ENCODE results near the gene SHISA6.

SHISA6 gene

GRCh38 chr17:11548398-11548797 lies 307.4 kb downstream of the SHISA6 start:
- no peak for DNase-seq

GRCh38 chr17:11550431-11550830 lies 309.4 kb downstream of the SHISA6 start:
- DNase-seq, result no peak

- DNase-seq, result no peak
Observed at GRCh38 chr17:11551442-11551841, 310.4 kb downstream of the SHISA6 start.

GRCh38 chr17:11553135-11553534 lies 312.1 kb downstream of the SHISA6 start:
- no peak for DNase-seq

GRCh38 chr17:11554042-11554441 lies 313.0 kb downstream of the SHISA6 start:
- DNase-seq, result no peak

- DNase-seq, result no peak
Observed at GRCh38 chr17:11554542-11554941, 313.5 kb downstream of the SHISA6 start.

GRCh38 chr17:11555530-11555929 lies 314.5 kb downstream of the SHISA6 start:
- DNase-seq, result no peak

GRCh38 chr17:11557727-11558452 lies 316.9 kb downstream of the SHISA6 start:
- DNase-seq, result no peak

- no peak for DNase-seq
Observed at GRCh38 chr17:11558681-11559234, 317.7 kb downstream of the SHISA6 start.

GRCh38 chr17:11559601-11560000 lies 318.6 kb downstream of the SHISA6 start:
- no peak for DNase-seq

GRCh38 chr17:11561281-11561680 lies 320.3 kb downstream of the SHISA6 start:
- DNase-seq, result no peak

GRCh38 chr17:11561702-11562101 lies 320.7 kb downstream of the SHISA6 start:
- DNase-seq, result no peak

- DNase-seq, result no peak
Observed at GRCh38 chr17:11564589-11565380, 323.8 kb downstream of the SHISA6 start.

- no peak for DNase-seq
Observed at GRCh38 chr17:11565591-11565990, 324.6 kb downstream of the SHISA6 start.

GRCh38 chr17:11578998-11579397 lies 338.0 kb downstream of the SHISA6 start:
- DNase-seq, result no peak

- no peak for DNase-seq
Observed at GRCh38 chr17:11580677-11581076, 339.7 kb downstream of the SHISA6 start.

- DNase-seq, result no peak
Observed at GRCh38 chr17:11582217-11582616, 341.2 kb downstream of the SHISA6 start.

GRCh38 chr17:11583306-11583992 lies 342.4 kb downstream of the SHISA6 start:
- DNase-seq, result no peak

- no peak for DNase-seq
Observed at GRCh38 chr17:11589716-11590115, 348.7 kb downstream of the SHISA6 start.

GRCh38 chr17:11598274-11599221 lies 357.5 kb downstream of the SHISA6 start, which contains the start of gene DNAH9:
Gene DNAH9, plus strand, starts transcription at chr17:11598470. Its CDS starts 29 bp downstream, at chr17:11598499.
- no peak for DNase-seq

- DNase-seq, result no peak
Observed at GRCh38 chr17:11601661-11602060, 360.6 kb downstream of the SHISA6 start.

GRCh38 chr17:11608396-11608795 lies 367.4 kb downstream of the SHISA6 start:
- no peak for DNase-seq
